IMR-90 (cell line): Measurements from ENCODE around the gene CDC73. TPM values are rescaled to one million over a fixed set of nuclear protein-coding genes. Genes with fewer than 3 reads are reported as not detected.

Experiments used
- ATAC-seq: fragments of 200-7000 bp; cut with Tn5 transposase; 2 replicates; pipeline ENCODE4 v1.9.1; 2020; ENCODE audit warnings: low read depth, mild to moderate bottlenecking, moderate library complexity
- BruUV-seq: library from RNA; stranded (reverse); fragments of 400-500 nt; replicated peaks from 2 replicates; lab custom pipeline; 2021; lab: Mats Ljungman, UMichigan
- CTCF ChIA-PET: fragments of 300-600 bp; formaldehyde crosslinking; extraction: SDS; loops from one replicate; lab custom pipeline; 2021; ENCODE audit warnings: antibody characterized with exemption; lab: Yijun Ruan, JAX
- POLR2A ChIA-PET: fragments of 300-600 bp; sonication (Branson Sonifier 250); formaldehyde crosslinking; loops from one replicate; lab custom pipeline; 2022; ENCODE audit warnings: antibody characterized with exemption; ENCODE audit not compliant: unreplicated experiment; lab: Charles Lee
- DNase-seq: peaks from one replicate; pipeline ENCODE4 v3.0.0; 2013
- H2AFZ ChIP-seq: replicated peaks from 2 replicates; pipeline ENCODE3; 2013; ENCODE audit warnings: low read length, mild to moderate bottlenecking; ENCODE audit not compliant: poor library complexity
- H2AK5ac ChIP-seq: 2 replicates; pipeline ENCODE4 v1.6.1; 2013; ENCODE audit warnings: low read depth, low read length, inconsistent platforms
- H2AK9ac ChIP-seq: replicated peaks from 2 replicates; pipeline ENCODE3; 2013; ENCODE audit warnings: mild to moderate bottlenecking, low read depth, low read length, moderate library complexity; ENCODE audit not compliant: poor library complexity
- H2BK120ac ChIP-seq: 2 replicates; pipeline ENCODE4 v1.6.1; 2013; ENCODE audit warnings: low read depth, low read length, inconsistent platforms
- H2BK15ac ChIP-seq: 3 replicates; pipeline ENCODE4 v1.6.1; 2013; ENCODE audit warnings: low read depth, low read length, inconsistent platforms
- H2BK20ac ChIP-seq: 2 replicates; pipeline ENCODE4 v1.6.1; 2013; ENCODE audit warnings: low read depth, mild to moderate bottlenecking, inconsistent platforms, low read length, moderate library complexity
- H2BK5ac ChIP-seq: 2 replicates; pipeline ENCODE4 v1.6.1; 2013; ENCODE audit warnings: mild to moderate bottlenecking, low read depth, low read length, inconsistent platforms; ENCODE audit not compliant: poor library complexity, severe bottlenecking
- H3K14ac ChIP-seq: replicated peaks from 2 replicates; pipeline ENCODE4 v1.6.1; 2013; ENCODE audit warnings: low read depth, low read length, inconsistent platforms
- H3K18ac ChIP-seq: 2 replicates; pipeline ENCODE4 v1.6.1; 2013; ENCODE audit warnings: low read depth, low read length, control low read depth
- H3K23ac ChIP-seq: 2 replicates; pipeline ENCODE4 v1.6.1; 2013; ENCODE audit warnings: low read depth, low read length, inconsistent platforms
- H3K27ac ChIP-seq: 2 replicates; pipeline ENCODE4 v1.5.1; 2013; ENCODE audit warnings: mild to moderate bottlenecking, control low read depth, low read length; ENCODE audit not compliant: insufficient read depth
- H3K27me3 ChIP-seq: 2 replicates; pipeline ENCODE4 v1.6.1; 2013; ENCODE audit warnings: low read length; ENCODE audit not compliant: control insufficient read depth, insufficient read depth
- H3K36me3 ChIP-seq: 2 replicates; pipeline ENCODE4 v1.6.1; 2013; ENCODE audit warnings: low read length, mixed read lengths; ENCODE audit not compliant: control insufficient read depth, insufficient read depth
- H3K4ac ChIP-seq: 2 replicates; pipeline ENCODE4 v1.6.1; 2013; ENCODE audit warnings: low read depth, low read length, inconsistent platforms
- H3K4me1 ChIP-seq: 2 replicates; pipeline ENCODE4 v1.6.1; 2013; ENCODE audit warnings: low read length, mixed read lengths; ENCODE audit not compliant: control insufficient read depth, insufficient read depth
- H3K4me2 ChIP-seq: 2 replicates; pipeline ENCODE4 v1.6.1; 2013; ENCODE audit warnings: low read depth, mild to moderate bottlenecking, control low read depth, low read length, moderate library complexity
- H3K4me3 ChIP-seq: 2 replicates; pipeline ENCODE4 v1.5.1; 2013; ENCODE audit warnings: low read depth, mild to moderate bottlenecking, control low read depth, low read length, moderate library complexity; ENCODE audit not compliant: insufficient read depth
- H3K56ac ChIP-seq: 2 replicates; pipeline ENCODE4 v1.6.1; 2013; ENCODE audit warnings: low read length, inconsistent platforms; ENCODE audit not compliant: insufficient read depth; ENCODE audit errors: extremely low read depth
- H3K79me1 ChIP-seq, 2 experiments: 2 replicates each; pipeline ENCODE4 v1.6.1; 2013; ENCODE audit warnings: low read length in 2 of 2, inconsistent platforms in 1 of 2, low read depth in 1 of 2
- H3K9ac ChIP-seq: 2 replicates; pipeline ENCODE4 v1.6.1; 2013; ENCODE audit warnings: low read depth, low read length, control low read depth
- H3K9me1 ChIP-seq: 2 replicates; pipeline ENCODE4 v1.6.1; 2013; ENCODE audit warnings: low read length, inconsistent platforms; ENCODE audit not compliant: insufficient read depth
- H3K9me3 ChIP-seq: 2 replicates; pipeline ENCODE4 v1.6.1; 2013; ENCODE audit warnings: low read length; ENCODE audit not compliant: control insufficient read depth, insufficient read depth
- H4K20me1 ChIP-seq: 2 replicates; pipeline ENCODE4 v1.6.1; 2013; ENCODE audit warnings: low read length, inconsistent platforms; ENCODE audit not compliant: insufficient read depth
- H4K5ac ChIP-seq: 2 replicates; pipeline ENCODE4 v1.6.1; 2013; ENCODE audit warnings: mild to moderate bottlenecking, low read depth, low read length, control low read depth
- H4K8ac ChIP-seq, 2 experiments: 2 replicates each; pipeline ENCODE4 v1.6.1; 2013; ENCODE audit warnings: low read depth in 2 of 2, low read length in 2 of 2, control low read depth in 1 of 2, inconsistent platforms in 1 of 2
- H4K91ac ChIP-seq: 2 replicates; pipeline ENCODE4 v1.6.1; 2013; ENCODE audit warnings: low read depth, low read length, inconsistent platforms; ENCODE audit not compliant: insufficient read depth
- BHLHE40 ChIP-seq: fragments of 150-350 bp; IDR thresholded peaks from 2 replicates; pipeline ENCODE4 v1.6.1; 2016; ENCODE audit warnings: mild to moderate bottlenecking, low read depth, low read length
- MAFK ChIP-seq: IDR thresholded peaks from 2 replicates; pipeline ENCODE4 v1.6.1; 2012; ENCODE audit warnings: low read depth, low read length, improper control_type of control experiment
- MAZ ChIP-seq: IDR thresholded peaks from 2 replicates; pipeline ENCODE4 v1.6.1; 2012; ENCODE audit warnings: low read depth, mild to moderate bottlenecking, low read length, improper control_type of control experiment, moderate library complexity, borderline replicate concordance
- MXI1 ChIP-seq: IDR thresholded peaks from 2 replicates; pipeline ENCODE4 v1.6.1; 2012; ENCODE audit warnings: low read depth, mild to moderate bottlenecking, low read length, moderate library complexity, borderline replicate concordance
- NFE2L2 ChIP-seq: fragments of 150-350 bp; IDR thresholded peaks from 2 replicates; pipeline ENCODE4 v1.6.1; 2016; ENCODE audit warnings: low read depth, mild to moderate bottlenecking, low read length
- SMC3 ChIP-seq: fragments of 150-350 bp; IDR thresholded peaks from 2 replicates; pipeline ENCODE4 v1.6.1; 2016; ENCODE audit warnings: low read depth, mild to moderate bottlenecking, antibody characterized with exemption, low read length, moderate library complexity
- WGBS, 2 experiments: methylation state at CpG; one replicate each; pipeline versions ENCODE4 v1.1.5 to v1.1.7; 2013; ENCODE audit warnings: missing lambda C conversion rate in 2 of 2; ENCODE audit not compliant: insufficient read length in 1 of 2; ENCODE audit errors: extremely low coverage in 2 of 2; 5-methylcytosine and 5-hydroxymethylcytosine counted together
- dilution Hi-C: fragments of 300-500 bp; cut with HindIII; formaldehyde crosslinking; loops from one replicate; pipeline ENCODE4 v1.14.3; 2018; ENCODE audit warnings: low sequenced_read_pairs; ENCODE audit not compliant: unreplicated experiment
- in situ Hi-C: fragments of 300-500 bp; cut with MboI; formaldehyde crosslinking; loops from 3 replicates; pipeline ENCODE4 v1.14.3; 2019; ENCODE audit warnings: low sequenced_read_pairs, inconsistent platforms, mixed read lengths
- intact Hi-C: fragments of 100-400 bp; cut with micrococcal nuclease; formaldehyde crosslinking; loops from 2 replicates; pipeline ENCODE4 v1.10.0; 2022
- polyA plus RNA-seq, 3 experiments: library from polyadenylated mRNA; depleted of rRNA; stranded (reverse); fragments of >200 nt; gene quantifications; 2 replicates each; pipeline ENCODE4 v1.2.3, GENCODE V29; 2012; ENCODE audit warnings: low replicate concordance in 1 of 3
- total RNA-seq: library from RNA; depleted of rRNA; stranded (reverse); fragments of >200 nt; gene quantifications from 2 replicates; pipeline ENCODE4 v1.2.3, GENCODE V29; 2012
- TF ChIP-seq, protein P1 (sequence below): conservative IDR thresholded peaks from 2 replicates; pipeline ENCODE4 v1.5.1; 2012; ENCODE audit warnings: mild to moderate bottlenecking, low read depth, low read length, improper control_type of control experiment
- TF ChIP-seq, protein P2 (sequence below): fragments of 150-350 bp; IDR thresholded peaks from 2 replicates; pipeline ENCODE4 v1.6.1; 2017; ENCODE audit warnings: mild to moderate bottlenecking, antibody characterized with exemption, low read length, low read depth
- TF ChIP-seq, protein P3 (sequence below): fragments of 150-350 bp; IDR thresholded peaks from 2 replicates; pipeline ENCODE4 v1.6.1; 2016; ENCODE audit warnings: low read depth, mild to moderate bottlenecking, low read length, moderate library complexity, borderline replicate concordance

CDC73 gene
- total and polyA plus RNA-seq, 2 of the 4 experiments (the other 2 are of a cell fraction) = 22.1 to 29.6 TPM

DNA sequence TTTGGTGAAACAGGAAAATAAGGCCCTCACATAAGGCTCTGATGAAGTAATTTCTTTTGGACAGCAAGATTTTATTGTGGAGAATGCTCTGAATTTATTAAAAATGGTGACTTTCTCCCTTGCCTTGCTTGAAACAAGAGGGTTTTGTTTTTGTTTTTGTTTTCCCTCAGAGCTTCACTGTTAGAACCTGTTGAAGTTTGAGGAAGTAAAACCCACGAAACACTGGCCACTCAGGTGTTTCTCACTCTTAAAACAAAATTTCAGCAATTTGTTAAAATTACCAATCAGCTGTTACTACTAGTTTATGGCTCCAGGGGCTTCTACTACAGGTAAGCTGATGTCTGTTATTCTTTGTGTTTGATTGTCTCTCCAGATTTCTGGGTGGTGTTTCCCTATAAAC, 177.2 kb downstream of the CDC73 start:
- CTCF ChIA-PET = no interaction called here
- no peaks in the 10 kb centered on the region for H3K79me1 ChIP-seq
- no peak overlapping the region for H3K14ac ChIP-seq
- H4K8ac ChIP-seq = no peak overlapping the region
- no peak overlapping the region for H3K27ac ChIP-seq
- no peak overlapping the region for H3K18ac ChIP-seq
- no peaks in the 10 kb centered on the region for H3K27me3 ChIP-seq
- no peak for DNase-seq
- H2BK120ac ChIP-seq = no peak overlapping the region
- no peak for ATAC-seq
- no peak overlapping the region for H3K23ac ChIP-seq
- no peak overlapping the region for H3K4me3 ChIP-seq
- no peak overlapping the region for H2BK5ac ChIP-seq
- H3K9me3 ChIP-seq = no peaks in the 10 kb centered on the region
- H2BK15ac ChIP-seq = no peak overlapping the region
- dilution Hi-C loops (no loop called here), intact Hi-C loops (no loop called here), in situ Hi-C loops (no loop called here)
- BruUV-seq = no TSS peak
- no peak overlapping the region for H3K9ac ChIP-seq
- H3K4me1 ChIP-seq = no peaks in the 10 kb centered on the region
- H3K36me3 ChIP-seq = no peaks in the 10 kb centered on the region
- H3K4me2 ChIP-seq = no peak overlapping the region
- H2AFZ ChIP-seq = no peak overlapping the region
- H4K91ac ChIP-seq = no peak overlapping the region
- no peak overlapping the region for H3K56ac ChIP-seq
- H3K9me1 ChIP-seq = no peaks in the 10 kb centered on the region
- H2AK9ac ChIP-seq = no peak overlapping the region
- POLR2A ChIA-PET = interaction anchor here (0.5 kb wide), 1 partner anchor 15 kb away, joined by 3 read pairs; no protein-coding TSS in a partner anchor
- H4K5ac ChIP-seq = no peak overlapping the region
- no peak overlapping the region for H2BK20ac ChIP-seq
- no peak overlapping the region for H2AK5ac ChIP-seq
- no CpG with 5 or more reads among the region's 1 CpG for WGBS, 2 experiments
- H4K20me1 ChIP-seq = no peaks in the 10 kb centered on the region
- H3K4ac ChIP-seq = no peak overlapping the region
- TF ChIP-seq BHLHE40 (no peak), MAZ (no peak), SMC3 (no peak), MAFK (no peak), MXI1 (no peak), NFE2L2 (no peak)
- TF ChIP-seq, protein P1, sequence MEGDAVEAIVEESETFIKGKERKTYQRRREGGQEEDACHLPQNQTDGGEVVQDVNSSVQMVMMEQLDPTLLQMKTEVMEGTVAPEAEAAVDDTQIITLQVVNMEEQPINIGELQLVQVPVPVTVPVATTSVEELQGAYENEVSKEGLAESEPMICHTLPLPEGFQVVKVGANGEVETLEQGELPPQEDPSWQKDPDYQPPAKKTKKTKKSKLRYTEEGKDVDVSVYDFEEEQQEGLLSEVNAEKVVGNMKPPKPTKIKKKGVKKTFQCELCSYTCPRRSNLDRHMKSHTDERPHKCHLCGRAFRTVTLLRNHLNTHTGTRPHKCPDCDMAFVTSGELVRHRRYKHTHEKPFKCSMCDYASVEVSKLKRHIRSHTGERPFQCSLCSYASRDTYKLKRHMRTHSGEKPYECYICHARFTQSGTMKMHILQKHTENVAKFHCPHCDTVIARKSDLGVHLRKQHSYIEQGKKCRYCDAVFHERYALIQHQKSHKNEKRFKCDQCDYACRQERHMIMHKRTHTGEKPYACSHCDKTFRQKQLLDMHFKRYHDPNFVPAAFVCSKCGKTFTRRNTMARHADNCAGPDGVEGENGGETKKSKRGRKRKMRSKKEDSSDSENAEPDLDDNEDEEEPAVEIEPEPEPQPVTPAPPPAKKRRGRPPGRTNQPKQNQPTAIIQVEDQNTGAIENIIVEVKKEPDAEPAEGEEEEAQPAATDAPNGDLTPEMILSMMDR = no peak
- TF ChIP-seq, protein P2, sequence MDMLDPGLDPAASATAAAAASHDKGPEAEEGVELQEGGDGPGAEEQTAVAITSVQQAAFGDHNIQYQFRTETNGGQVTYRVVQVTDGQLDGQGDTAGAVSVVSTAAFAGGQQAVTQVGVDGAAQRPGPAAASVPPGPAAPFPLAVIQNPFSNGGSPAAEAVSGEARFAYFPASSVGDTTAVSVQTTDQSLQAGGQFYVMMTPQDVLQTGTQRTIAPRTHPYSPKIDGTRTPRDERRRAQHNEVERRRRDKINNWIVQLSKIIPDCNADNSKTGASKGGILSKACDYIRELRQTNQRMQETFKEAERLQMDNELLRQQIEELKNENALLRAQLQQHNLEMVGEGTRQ = no peak
- TF ChIP-seq, protein P3, sequence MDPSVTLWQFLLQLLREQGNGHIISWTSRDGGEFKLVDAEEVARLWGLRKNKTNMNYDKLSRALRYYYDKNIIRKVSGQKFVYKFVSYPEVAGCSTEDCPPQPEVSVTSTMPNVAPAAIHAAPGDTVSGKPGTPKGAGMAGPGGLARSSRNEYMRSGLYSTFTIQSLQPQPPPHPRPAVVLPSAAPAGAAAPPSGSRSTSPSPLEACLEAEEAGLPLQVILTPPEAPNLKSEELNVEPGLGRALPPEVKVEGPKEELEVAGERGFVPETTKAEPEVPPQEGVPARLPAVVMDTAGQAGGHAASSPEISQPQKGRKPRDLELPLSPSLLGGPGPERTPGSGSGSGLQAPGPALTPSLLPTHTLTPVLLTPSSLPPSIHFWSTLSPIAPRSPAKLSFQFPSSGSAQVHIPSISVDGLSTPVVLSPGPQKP = no peak
